CD4-positive, alpha-beta T cell treated with Interleukin-4 for 1 hour (primary cell): ENCODE results near the gene TMPRSS5.

Source experiments
- DNase-seq, 2 donors: peaks; one replicate each; pipeline ENCODE4 v3.0.0-alpha.2; 2020 to 2022

Gene TMPRSS5

GRCh38 chr11:113667801-113668200 lies 38.3 kb downstream of the TMPRSS5 start:
- no peak for DNase-seq

GRCh38 chr11:113666584-113666983 lies 39.5 kb downstream of the TMPRSS5 start:
- no peak for DNase-seq

- no peak for DNase-seq
These were observed 41.0 kb downstream of the TMPRSS5 start for GRCh38 chr11:113664981-113665710.

- DNase-seq: no peak
These were observed 41.8 kb downstream of the TMPRSS5 start for GRCh38 chr11:113664069-113664980.

GRCh38 chr11:113663567-113663966 lies 42.5 kb downstream of the TMPRSS5 start:
- no peak for DNase-seq

- DNase-seq: no peak
These were observed 50.3 kb downstream of the TMPRSS5 start for GRCh38 chr11:113655771-113656170.

GRCh38 chr11:113651023-113651422 lies 55.1 kb downstream of the TMPRSS5 start:
- no peak for DNase-seq

GRCh38 chr11:113649311-113649710 lies 56.8 kb downstream of the TMPRSS5 start:
- DNase-seq: no peak

- DNase-seq: no peak
These were observed 58.3 kb downstream of the TMPRSS5 start for GRCh38 chr11:113647856-113648255.

- DNase-seq: no peak
These were observed 59.0 kb downstream of the TMPRSS5 start for GRCh38 chr11:113647108-113647507.

GRCh38 chr11:113645593-113646349 lies 60.3 kb downstream of the TMPRSS5 start:
- no peak for DNase-seq

- DNase-seq: no peak
These were observed 61.5 kb downstream of the TMPRSS5 start for GRCh38 chr11:113644605-113645004.

GRCh38 chr11:113643701-113644100 lies 62.4 kb downstream of the TMPRSS5 start:
- no peak for DNase-seq

- DNase-seq: no peak
These were observed 63.0 kb downstream of the TMPRSS5 start for GRCh38 chr11:113643006-113643585.

- no peak for DNase-seq
These were observed 64.0 kb downstream of the TMPRSS5 start for GRCh38 chr11:113642090-113642489.

GRCh38 chr11:113638376-113638775 lies 67.7 kb downstream of the TMPRSS5 start:
- no peak for DNase-seq

- DNase-seq: no peak
These were observed 68.5 kb downstream of the TMPRSS5 start for GRCh38 chr11:113637636-113638035.
